Endothelial cell of umbilical vein (primary cell): Measurements from ENCODE around the gene VPS37D.

Source experiments
- EZH2 ChIP-seq: IDR thresholded peaks from 2 replicates; pipeline ENCODE4 v1.6.1; 2012; ENCODE audit warnings: borderline replicate concordance, low read depth, mild to moderate bottlenecking, moderate library complexity, low read length, inconsistent platforms; ENCODE audit not compliant: severe bottlenecking
- FOS ChIP-seq: IDR thresholded peaks from 2 replicates; pipeline ENCODE4 v1.6.1; 2011; ENCODE audit warnings: mild to moderate bottlenecking, low read length, moderate library complexity, borderline replicate concordance; ENCODE audit not compliant: insufficient read depth
- MYC ChIP-seq: IDR thresholded peaks from one replicate; pipeline ENCODE4 v1.6.1; 2011; ENCODE audit warnings: mild to moderate bottlenecking, low read depth, low read length
- POLR2A ChIP-seq: IDR thresholded peaks from 2 replicates; pipeline ENCODE4 v1.6.1; 2012; ENCODE audit warnings: low read depth, mild to moderate bottlenecking, control low read depth, low read length
- POLR2AphosphoS5 ChIP-seq: IDR thresholded peaks from 2 replicates; pipeline ENCODE4 v1.6.1; 2012; ENCODE audit warnings: low read depth, mild to moderate bottlenecking, control low read depth, low read length, moderate library complexity; ENCODE audit not compliant: insufficient read depth
- TF ChIP-seq, protein P1 (sequence below), 2 donors: IDR thresholded peaks; 1 replicate in 1 of 2; 2 replicates in 1 of 2; pipeline ENCODE4 v1.5.1; 2011; ENCODE audit warnings: low read length in 2 of 2, mild to moderate bottlenecking in 2 of 2, moderate library complexity in 2 of 2, control low read depth in 1 of 2, inconsistent platforms in 1 of 2, low read depth in 1 of 2; ENCODE audit not compliant: insufficient read depth in 1 of 2; ENCODE audit errors: extremely low read depth in 1 of 2
- TF ChIP-seq, protein P2 (sequence below): IDR thresholded peaks from 2 replicates; pipeline ENCODE4 v1.6.1; 2011; ENCODE audit not compliant: insufficient read depth, insufficient read length

DNA sequence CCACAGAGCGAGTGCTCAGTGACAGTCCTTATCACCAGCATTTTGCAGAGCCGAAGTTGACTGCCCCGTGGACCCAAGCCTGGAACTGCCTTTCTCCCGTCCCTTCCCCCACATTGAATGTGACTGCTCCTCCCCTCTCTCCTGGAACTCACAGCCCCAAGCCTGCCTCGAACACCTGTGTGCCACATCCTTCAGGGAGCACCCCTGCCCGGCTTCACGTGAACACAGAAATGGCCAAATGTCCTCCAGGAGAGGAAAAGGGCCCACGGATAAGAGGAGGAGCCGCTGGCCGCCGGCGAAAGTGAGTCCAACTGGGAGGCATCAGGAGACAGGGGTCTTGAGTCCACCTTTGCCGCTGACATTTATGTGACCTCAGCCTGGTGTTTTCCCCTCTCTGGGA, 35.6 kb downstream of the VPS37D start:
- no peak for TF ChIP-seq POLR2A
- no peak for TF ChIP-seq EZH2
- TF ChIP-seq, protein P1, sequence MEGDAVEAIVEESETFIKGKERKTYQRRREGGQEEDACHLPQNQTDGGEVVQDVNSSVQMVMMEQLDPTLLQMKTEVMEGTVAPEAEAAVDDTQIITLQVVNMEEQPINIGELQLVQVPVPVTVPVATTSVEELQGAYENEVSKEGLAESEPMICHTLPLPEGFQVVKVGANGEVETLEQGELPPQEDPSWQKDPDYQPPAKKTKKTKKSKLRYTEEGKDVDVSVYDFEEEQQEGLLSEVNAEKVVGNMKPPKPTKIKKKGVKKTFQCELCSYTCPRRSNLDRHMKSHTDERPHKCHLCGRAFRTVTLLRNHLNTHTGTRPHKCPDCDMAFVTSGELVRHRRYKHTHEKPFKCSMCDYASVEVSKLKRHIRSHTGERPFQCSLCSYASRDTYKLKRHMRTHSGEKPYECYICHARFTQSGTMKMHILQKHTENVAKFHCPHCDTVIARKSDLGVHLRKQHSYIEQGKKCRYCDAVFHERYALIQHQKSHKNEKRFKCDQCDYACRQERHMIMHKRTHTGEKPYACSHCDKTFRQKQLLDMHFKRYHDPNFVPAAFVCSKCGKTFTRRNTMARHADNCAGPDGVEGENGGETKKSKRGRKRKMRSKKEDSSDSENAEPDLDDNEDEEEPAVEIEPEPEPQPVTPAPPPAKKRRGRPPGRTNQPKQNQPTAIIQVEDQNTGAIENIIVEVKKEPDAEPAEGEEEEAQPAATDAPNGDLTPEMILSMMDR (IDR thresholded peaks at IDR 0.05; ENCODE audit: extremely low read depth in 1 of 2, insufficient read depth in 1 of 2, low read depth in 1 of 2, low read length in 2 of 2) = no peak
- TF ChIP-seq POLR2AphosphoS5 = no peak
- TF ChIP-seq MYC = no peak
- TF ChIP-seq, protein P2, sequence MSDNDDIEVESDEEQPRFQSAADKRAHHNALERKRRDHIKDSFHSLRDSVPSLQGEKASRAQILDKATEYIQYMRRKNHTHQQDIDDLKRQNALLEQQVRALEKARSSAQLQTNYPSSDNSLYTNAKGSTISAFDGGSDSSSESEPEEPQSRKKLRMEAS = no peak
- TF ChIP-seq FOS = no peak
